Lung (tissue), 12 donors: ENCODE measurements around the gene SMAD6. TPM values are rescaled to one million over a fixed set of nuclear protein-coding genes. Genes with fewer than 3 reads are reported as not detected.
A peak's percentile ranks its signal among the peaks of the same experiment; 100 is the strongest.

ENCODE experiments used
- ATAC-seq: fragments of 200-7000 bp; cut with Tn5 transposase; one replicate; pipeline ENCODE4 v1.9.1; 2020; ENCODE audit warnings: moderate number of reproducible peaks; ENCODE audit not compliant: insufficient read depth, low FRiP score
- DNase-seq, 3 donors: peaks; one replicate each; pipeline ENCODE4 v3.0.0-alpha.2; 2013 to 2017
- H3K27ac ChIP-seq, 2 donors: one replicate each; pipeline ENCODE4 v1.5.1; 2013; ENCODE audit warnings: mild to moderate bottlenecking in 2 of 2, moderate library complexity in 2 of 2, control low read depth in 1 of 2, inconsistent platforms in 1 of 2, low read depth in 1 of 2, low read length in 1 of 2
- H3K27me3 ChIP-seq, 3 donors: one replicate each; pipeline ENCODE4 v1.5.1; 2013; ENCODE audit warnings: low read length in 2 of 3; ENCODE audit not compliant: control insufficient read depth in 3 of 3, insufficient read depth in 3 of 3
- H3K36me3 ChIP-seq, 4 donors: one replicate each; pipeline ENCODE4 v1.5.1; 2013; ENCODE audit warnings: low read length in 4 of 4, mild to moderate bottlenecking in 1 of 4, moderate library complexity in 1 of 4; ENCODE audit not compliant: control insufficient read depth in 4 of 4, insufficient read depth in 4 of 4
- H3K4me1 ChIP-seq, 5 donors: one replicate each; pipeline ENCODE4 v1.5.1; 2013; ENCODE audit warnings: low read length in 5 of 5, mild to moderate bottlenecking in 2 of 5, moderate library complexity in 1 of 5; ENCODE audit not compliant: control insufficient read depth in 5 of 5, insufficient read depth in 5 of 5
- H3K4me3 ChIP-seq: one replicate; pipeline ENCODE4 v1.5.1; 2013; ENCODE audit warnings: mild to moderate bottlenecking, control low read depth, moderate library complexity
- H3K9ac ChIP-seq, 2 donors: one replicate each; pipeline ENCODE4 v1.5.1; 2013; ENCODE audit warnings: low read length in 2 of 2, control low read depth in 1 of 2; ENCODE audit not compliant: insufficient read depth in 1 of 2
- H3K9me3 ChIP-seq, 4 donors: one replicate each; pipeline ENCODE4 v1.5.1; 2013; ENCODE audit warnings: low read length in 3 of 4, mild to moderate bottlenecking in 1 of 4, moderate library complexity in 1 of 4; ENCODE audit not compliant: control insufficient read depth in 4 of 4, insufficient read depth in 3 of 4
- WGBS, 2 donors: extraction: QIAGEN DNeasy Blood & Tissue Kit; methylation state at CpG; one replicate each; pipeline ENCODE4 v1.1.7; 2013; 5-methylcytosine and 5-hydroxymethylcytosine counted together
- polyA plus RNA-seq, 2 donors: library from polyadenylated mRNA; stranded (reverse); fragments of 200-250 nt; gene quantifications; one replicate each; pipeline ENCODE4 v1.2.1, GENCODE V29; 2013
- total RNA-seq, 2 donors: library from RNA; depleted of rRNA in 1 of 2; stranded (reverse); fragments of >200 nt in 1 of 2; gene quantifications; one replicate each; pipeline ENCODE4 v1.2.1, GENCODE V29; 2014 to 2021
- TF ChIP-seq, protein P1 (sequence below): IDR thresholded peaks from 2 replicates; pipeline ENCODE4 v1.5.1; 2012; ENCODE audit warnings: mild to moderate bottlenecking; ENCODE audit errors: control extremely low read depth, extremely low read depth
- donor health status: control.
- donor health status: control.
- donor health status: Bipolar disorder and iron deficiency.
- donor health status: healthy.
- donor health status: DM: yes; HTN: yes; CAD: no.

SMAD6 gene
- total and polyA plus RNA-seq, 4 donors: 24.2 to 67.9 (median 59.1) TPM

DNA sequence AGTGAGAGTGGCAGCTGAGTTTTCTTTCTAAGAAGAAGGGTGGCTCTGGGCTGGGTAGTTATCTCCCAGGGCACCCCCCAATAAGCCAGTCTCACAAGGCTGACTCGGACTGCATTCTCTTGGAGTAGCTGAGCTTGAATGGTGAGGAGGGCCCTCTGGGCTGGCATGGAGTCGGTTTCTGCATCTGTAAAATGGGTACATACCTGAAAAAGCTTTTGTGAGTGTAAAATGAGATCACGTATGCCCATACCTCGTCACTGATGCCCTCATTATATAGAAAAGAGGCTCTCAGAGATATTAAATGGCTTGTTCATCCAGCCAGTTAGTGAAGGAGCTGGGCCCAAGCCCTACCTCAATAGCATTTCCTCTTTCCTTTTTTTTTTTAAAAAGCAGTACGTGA, 41.2 kb downstream of the SMAD6 start:
- H3K36me3 ChIP-seq: peaks cover 0 to 2% (median under 1%) of the 10 kb centered on the region in 4 donors
- H3K9me3 ChIP-seq: no peaks in the 10 kb centered on the region
- peak overlapping the region in 1 of 2 donors; percentile 19 for H3K27ac ChIP-seq
- H3K27me3 ChIP-seq: no peaks in the 10 kb centered on the region
- TF ChIP-seq, protein P1, sequence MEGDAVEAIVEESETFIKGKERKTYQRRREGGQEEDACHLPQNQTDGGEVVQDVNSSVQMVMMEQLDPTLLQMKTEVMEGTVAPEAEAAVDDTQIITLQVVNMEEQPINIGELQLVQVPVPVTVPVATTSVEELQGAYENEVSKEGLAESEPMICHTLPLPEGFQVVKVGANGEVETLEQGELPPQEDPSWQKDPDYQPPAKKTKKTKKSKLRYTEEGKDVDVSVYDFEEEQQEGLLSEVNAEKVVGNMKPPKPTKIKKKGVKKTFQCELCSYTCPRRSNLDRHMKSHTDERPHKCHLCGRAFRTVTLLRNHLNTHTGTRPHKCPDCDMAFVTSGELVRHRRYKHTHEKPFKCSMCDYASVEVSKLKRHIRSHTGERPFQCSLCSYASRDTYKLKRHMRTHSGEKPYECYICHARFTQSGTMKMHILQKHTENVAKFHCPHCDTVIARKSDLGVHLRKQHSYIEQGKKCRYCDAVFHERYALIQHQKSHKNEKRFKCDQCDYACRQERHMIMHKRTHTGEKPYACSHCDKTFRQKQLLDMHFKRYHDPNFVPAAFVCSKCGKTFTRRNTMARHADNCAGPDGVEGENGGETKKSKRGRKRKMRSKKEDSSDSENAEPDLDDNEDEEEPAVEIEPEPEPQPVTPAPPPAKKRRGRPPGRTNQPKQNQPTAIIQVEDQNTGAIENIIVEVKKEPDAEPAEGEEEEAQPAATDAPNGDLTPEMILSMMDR: no peak
- ATAC-seq (no peak), DNase-seq (no peak)
- H3K4me3 ChIP-seq: no peak overlapping the region
- no peak overlapping the region for H3K9ac ChIP-seq
- peaks cover 14 to 69% (median 36%) of the 10 kb centered on the region in 5 donors for H3K4me1 ChIP-seq
- 76 to 87% methylated on average over 5 of the region's 5 CpGs for WGBS, 2 donors

DNA sequence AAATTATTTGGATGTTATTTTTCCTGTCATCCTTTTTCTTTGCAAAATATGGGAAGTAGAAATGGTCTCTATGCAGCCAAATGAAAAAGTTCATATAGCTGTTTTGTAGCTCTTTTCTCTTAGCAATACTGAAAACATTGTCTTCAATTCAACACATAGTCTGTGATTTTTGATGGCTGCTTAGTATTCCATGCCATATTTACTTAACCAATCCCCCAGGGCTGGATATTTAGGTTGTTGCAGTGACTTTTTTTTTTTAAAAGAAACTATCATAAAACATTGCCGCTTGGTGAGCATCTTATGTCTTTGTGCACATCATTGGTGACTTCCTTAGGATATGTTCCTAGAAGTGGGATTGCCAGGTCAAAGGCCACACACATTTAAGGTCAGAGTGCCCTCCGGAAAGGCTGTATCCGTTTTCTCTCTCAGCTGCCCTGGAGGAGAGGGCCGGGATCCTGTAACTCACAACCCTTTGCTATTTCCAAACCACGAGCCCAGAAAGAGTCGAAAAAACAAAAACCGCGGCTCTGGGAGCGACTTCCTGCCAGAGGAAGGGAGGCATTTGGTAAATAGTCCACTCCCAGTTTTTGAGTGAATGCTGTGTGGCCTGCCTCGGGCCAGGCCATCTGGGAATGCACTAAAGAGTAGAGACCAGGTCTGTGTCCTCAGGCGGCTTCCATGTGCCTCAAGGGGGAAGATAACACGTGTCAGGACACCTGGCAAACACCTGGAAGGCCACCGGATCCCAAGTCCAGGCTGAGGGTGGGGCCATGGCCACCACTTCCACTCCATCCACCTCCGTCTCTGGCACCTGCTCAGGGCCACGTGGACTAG, 41.9 kb downstream of the SMAD6 start:
- Histone ChIP-seq H3K4me3 (no peak overlapping the region), H3K4me1 (peaks cover 14 to 73% (median 32%) of the 10 kb centered on the region in 5 donors), H3K27ac (peak overlapping the region in 1 of 2 donors; percentile 84), H3K9me3 (no peaks in the 10 kb centered on the region), H3K9ac (no peak overlapping the region), H3K36me3 (no peaks in the 10 kb centered on the region), H3K27me3 (no peaks in the 10 kb centered on the region)
- 37 to 60% methylated on average over 15 of the region's 15 CpGs for WGBS, 2 donors
- ATAC-seq: no peak
- DNase-seq: peak in 1 of 3 donors; percentile 57
- TF ChIP-seq, protein P1: no peak

DNA sequence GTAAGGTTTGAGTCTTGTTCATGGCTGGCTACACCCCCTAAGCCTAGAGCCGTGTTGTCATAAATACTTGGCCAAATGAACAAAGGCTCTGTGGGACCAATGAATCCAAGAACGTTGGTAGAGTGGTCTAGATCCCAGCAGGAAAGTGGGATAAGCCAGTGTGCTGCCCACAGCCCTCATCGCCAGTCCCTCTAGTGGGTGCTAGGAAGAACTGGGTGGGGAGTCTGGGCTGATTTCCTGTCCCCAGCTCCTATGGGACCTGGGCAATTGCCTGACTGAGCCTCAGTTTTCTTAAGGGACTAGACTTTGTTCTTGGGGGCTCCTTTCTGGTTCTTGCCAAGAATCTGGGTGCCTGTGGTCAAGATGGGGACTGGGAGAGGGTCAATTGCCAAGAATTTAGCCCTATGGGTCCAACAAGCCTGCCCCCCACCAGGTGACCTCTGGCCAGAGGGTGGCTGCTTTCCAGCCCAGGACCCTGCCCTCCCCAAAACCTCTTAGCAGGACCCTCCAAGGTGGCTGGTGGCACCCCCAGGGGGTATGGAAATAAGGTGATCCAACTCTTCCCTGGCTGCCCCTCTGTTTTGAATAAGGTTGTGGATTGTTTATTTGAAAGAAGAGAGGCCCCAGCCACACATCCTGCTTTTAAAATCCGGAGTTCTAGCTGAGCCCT, 42.7 kb downstream of the SMAD6 start:
- Histone ChIP-seq H3K9ac (no peak overlapping the region), H3K9me3 (no peaks in the 10 kb centered on the region), H3K36me3 (no peaks in the 10 kb centered on the region), H3K4me3 (no peak overlapping the region), H3K27me3 (no peaks in the 10 kb centered on the region), H3K27ac (peak overlapping the region in 1 of 2 donors; percentile 84), H3K4me1 (peaks cover 14 to 69% (median 35%) of the 10 kb centered on the region in 5 donors)
- DNase-seq (no peak), ATAC-seq (no peak)
- TF ChIP-seq, protein P1: no peak
- 52 to 63% methylated on average over 4 of the region's 4 CpGs for WGBS, 2 donors
